IPS-18c (cell line): ENCODE results near the gene PSMD4.
"Not testable (repeated sequence)": the region's sequence is repeated elsewhere in the genome, so short reads cannot be mapped to it uniquely, and the experiment has no call there.

ENCODE experiments used
- H3K4me3 ChIP-seq: 2 replicates; pipeline ENCODE4 v1.7.0; 2013; ENCODE audit warnings: low read depth, mild to moderate bottlenecking, low read length, moderate library complexity; ENCODE audit not compliant: insufficient read depth
- H3K9me3 ChIP-seq: one replicate; pipeline ENCODE4 v1.6.1; 2013; ENCODE audit warnings: mild to moderate bottlenecking, low read length, moderate library complexity; ENCODE audit not compliant: control insufficient read depth, insufficient read depth

PSMD4 gene

GRCh38 chr1:151254217-151255213 lies at the start of gene PSMD4:
Gene PSMD4 (plus strand): TSS chr1:151254734. CDS start chr1:151254783, 49 bp downstream.
- Histone ChIP-seq H3K9me3 (no peaks in the 10 kb centered on the region), H3K4me3 (peak within 1 kb of the TSS; percentile 81)

GRCh38 chr1:151205381-151205965 lies 49.1 kb upstream of the PSMD4 start:
- H3K4me3 ChIP-seq, H3K9me3 ChIP-seq: not testable (repeated sequence)

GRCh38 chr1:151210830-151211229 lies 43.7 kb upstream of the PSMD4 start:
- Histone ChIP-seq H3K9me3 (no peaks in the 10 kb centered on the region), H3K4me3 (no peak overlapping the region)

GRCh38 chr1:151211972-151212705 lies 42.4 kb upstream of the PSMD4 start:
- Histone ChIP-seq H3K9me3 (no peaks in the 10 kb centered on the region), H3K4me3 (no peak overlapping the region)

GRCh38 chr1:151213560-151213959 lies 41.0 kb upstream of the PSMD4 start:
- Histone ChIP-seq H3K4me3 (no peak overlapping the region), H3K9me3 (no peaks in the 10 kb centered on the region)

GRCh38 chr1:151221616-151222015 lies 32.9 kb upstream of the PSMD4 start:
- no peak overlapping the region for H3K4me3 ChIP-seq
- H3K9me3 ChIP-seq: peaks cover 3% of the 10 kb centered on the region

GRCh38 chr1:151222130-151222529 lies 32.4 kb upstream of the PSMD4 start:
- peaks cover 3% of the 10 kb centered on the region for H3K9me3 ChIP-seq
- no peak overlapping the region; the same call in 1 of the 2 replicates for H3K4me3 ChIP-seq

- no peak overlapping the region for H3K4me3 ChIP-seq
- H3K9me3 ChIP-seq: peaks cover 3% of the 10 kb centered on the region
Observed at GRCh38 chr1:151235235-151235634, 19.3 kb upstream of the PSMD4 start.

- H3K4me3 ChIP-seq: no peak overlapping the region
Observed at GRCh38 chr1:151237678-151238466, 16.7 kb upstream of the PSMD4 start.

GRCh38 chr1:151238467-151238739 lies 16.1 kb upstream of the PSMD4 start:
- H3K9me3 ChIP-seq: no peaks in the 10 kb centered on the region
- no peak overlapping the region for H3K4me3 ChIP-seq

More at GRCh38 chr1:151237678-151238466, 16.7 kb upstream of the PSMD4 start:
- H3K9me3 ChIP-seq: no peaks in the 10 kb centered on the region

GRCh38 chr1:151242442-151242841 lies 12.1 kb upstream of the PSMD4 start:
- no peak overlapping the region for H3K4me3 ChIP-seq
- no peaks in the 10 kb centered on the region for H3K9me3 ChIP-seq

GRCh38 chr1:151243683-151244216 lies 10.8 kb upstream of the PSMD4 start:
- no peaks in the 10 kb centered on the region for H3K9me3 ChIP-seq
- H3K4me3 ChIP-seq: no peak overlapping the region

GRCh38 chr1:151246786-151247185 lies 7.7 kb upstream of the PSMD4 start:
- H3K4me3 ChIP-seq: no peak overlapping the region
- no peaks in the 10 kb centered on the region for H3K9me3 ChIP-seq

- Histone ChIP-seq H3K9me3 (no peaks in the 10 kb centered on the region), H3K4me3 (no peak overlapping the region)
Observed at GRCh38 chr1:151251656-151252470, 2.7 kb upstream of the PSMD4 start.

- Histone ChIP-seq H3K9me3 (no peaks in the 10 kb centered on the region), H3K4me3 (peak overlapping the region; percentile 81)
Observed at GRCh38 chr1:151255381-151255780, 847 bp downstream of the PSMD4 start.

- H3K4me3 ChIP-seq: no peak overlapping the region
- no peaks in the 10 kb centered on the region for H3K9me3 ChIP-seq
Observed at GRCh38 chr1:151259351-151259750, 4.8 kb downstream of the PSMD4 start.
